ENCODE measurements around the gene SFMBT1. TPM values are rescaled to one million over a fixed set of nuclear protein-coding genes. Genes with fewer than 3 reads are reported as not detected.
A peak's percentile ranks its signal among the peaks of the same experiment; 100 is the strongest.

SFMBT1 gene
- total RNA-seq, 1 donor from 2014 or later: 19.7 TPM

- Mint-ChIP-seq H3K27me3 (no peaks in the 10 kb centered on the region), H3K27ac (peak within 1 kb of the TSS; percentile 70), H3K36me3 (ENCODE audit: insufficient read depth) (no peaks in the 10 kb centered on the region), H3K9me3 (ENCODE audit: low read depth) (no peaks in the 10 kb centered on the region), H3K4me1 (ENCODE audit: low read depth) (peaks cover 10% of the 10 kb centered on the region), H3K4me3 (ENCODE audit: low read depth) (peak within 1 kb of the TSS; percentile 85)
- peak; percentile 83 for DNase-seq (ENCODE audit: low spot score, unreplicated experiment)
- TF ChIP-seq, protein P1, sequence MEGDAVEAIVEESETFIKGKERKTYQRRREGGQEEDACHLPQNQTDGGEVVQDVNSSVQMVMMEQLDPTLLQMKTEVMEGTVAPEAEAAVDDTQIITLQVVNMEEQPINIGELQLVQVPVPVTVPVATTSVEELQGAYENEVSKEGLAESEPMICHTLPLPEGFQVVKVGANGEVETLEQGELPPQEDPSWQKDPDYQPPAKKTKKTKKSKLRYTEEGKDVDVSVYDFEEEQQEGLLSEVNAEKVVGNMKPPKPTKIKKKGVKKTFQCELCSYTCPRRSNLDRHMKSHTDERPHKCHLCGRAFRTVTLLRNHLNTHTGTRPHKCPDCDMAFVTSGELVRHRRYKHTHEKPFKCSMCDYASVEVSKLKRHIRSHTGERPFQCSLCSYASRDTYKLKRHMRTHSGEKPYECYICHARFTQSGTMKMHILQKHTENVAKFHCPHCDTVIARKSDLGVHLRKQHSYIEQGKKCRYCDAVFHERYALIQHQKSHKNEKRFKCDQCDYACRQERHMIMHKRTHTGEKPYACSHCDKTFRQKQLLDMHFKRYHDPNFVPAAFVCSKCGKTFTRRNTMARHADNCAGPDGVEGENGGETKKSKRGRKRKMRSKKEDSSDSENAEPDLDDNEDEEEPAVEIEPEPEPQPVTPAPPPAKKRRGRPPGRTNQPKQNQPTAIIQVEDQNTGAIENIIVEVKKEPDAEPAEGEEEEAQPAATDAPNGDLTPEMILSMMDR (IDR thresholded peaks at IDR 0.05; ENCODE audit: unreplicated experiment): no peak
Observed at GRCh38 chr3:52897130-52898122, 148.4 kb downstream of the SFMBT1 start, which contains the start of gene STIMATE. Gene STIMATE (minus strand): TSS chr3:52897548. CDS start chr3:52897450, 98 bp downstream.

DNA sequence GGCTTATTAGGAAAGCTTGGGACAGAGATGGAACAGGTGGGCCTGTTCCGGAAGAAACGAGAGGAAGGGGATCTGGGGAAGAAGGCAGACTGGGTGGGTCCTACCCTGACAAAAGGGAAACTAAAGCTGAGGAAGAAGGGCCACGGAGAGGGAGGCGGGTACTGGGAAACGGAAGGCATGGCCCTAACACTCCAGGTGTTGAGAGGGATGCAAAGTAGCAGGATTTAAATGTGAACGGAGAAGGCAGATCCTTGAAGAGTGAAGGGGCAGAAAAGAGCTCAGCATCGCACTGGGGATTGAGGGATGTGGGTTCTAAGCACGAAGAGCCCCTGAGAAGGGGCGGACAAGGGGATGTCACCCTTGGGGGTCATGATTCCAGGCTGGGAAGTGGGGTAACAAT, 149.3 kb downstream of the SFMBT1 start:
- TF ChIP-seq, protein P1 (IDR thresholded peaks at IDR 0.05; ENCODE audit: unreplicated experiment): no peak
- Mint-ChIP-seq H3K4me1 (ENCODE audit: low read depth) (peaks cover 15% of the 10 kb centered on the region), H3K27ac (peak overlapping the region; percentile 70), H3K27me3 (no peaks in the 10 kb centered on the region), H3K9me3 (ENCODE audit: low read depth) (no peaks in the 10 kb centered on the region), H3K4me3 (ENCODE audit: low read depth) (peak overlapping the region; percentile 85), H3K36me3 (ENCODE audit: insufficient read depth) (no peaks in the 10 kb centered on the region)
- DNase-seq (ENCODE audit: low spot score, unreplicated experiment): no peak

GRCh38 chr3:52896151-52896550, 149.7 kb downstream of the SFMBT1 start:
- DNase-seq (ENCODE audit: low spot score, unreplicated experiment): no peak
- H3K36me3 Mint-ChIP-seq (ENCODE audit: insufficient read depth): no peaks in the 10 kb centered on the region
- TF ChIP-seq, protein P1 (IDR thresholded peaks at IDR 0.05; ENCODE audit: unreplicated experiment): no peak
- peaks cover 19% of the 10 kb centered on the region for H3K4me1 Mint-ChIP-seq (ENCODE audit: low read depth)
- H3K27me3 Mint-ChIP-seq: no peaks in the 10 kb centered on the region
- H3K27ac Mint-ChIP-seq: no peak overlapping the region
- peak overlapping the region; percentile 85 for H3K4me3 Mint-ChIP-seq (ENCODE audit: low read depth)
- no peaks in the 10 kb centered on the region for H3K9me3 Mint-ChIP-seq (ENCODE audit: low read depth)

- Mint-ChIP-seq H3K9me3 (ENCODE audit: low read depth) (no peaks in the 10 kb centered on the region), H3K27me3 (no peaks in the 10 kb centered on the region), H3K4me3 (ENCODE audit: low read depth) (peak overlapping the region; percentile 85), H3K27ac (no peak overlapping the region), H3K4me1 (ENCODE audit: low read depth) (peaks cover 22% of the 10 kb centered on the region), H3K36me3 (ENCODE audit: insufficient read depth) (no peaks in the 10 kb centered on the region)
- DNase-seq (ENCODE audit: low spot score, unreplicated experiment): no peak
- TF ChIP-seq, protein P1 (IDR thresholded peaks at IDR 0.05; ENCODE audit: unreplicated experiment): no peak
Observed at GRCh38 chr3:52895418-52895817, 150.5 kb downstream of the SFMBT1 start.

DNA sequence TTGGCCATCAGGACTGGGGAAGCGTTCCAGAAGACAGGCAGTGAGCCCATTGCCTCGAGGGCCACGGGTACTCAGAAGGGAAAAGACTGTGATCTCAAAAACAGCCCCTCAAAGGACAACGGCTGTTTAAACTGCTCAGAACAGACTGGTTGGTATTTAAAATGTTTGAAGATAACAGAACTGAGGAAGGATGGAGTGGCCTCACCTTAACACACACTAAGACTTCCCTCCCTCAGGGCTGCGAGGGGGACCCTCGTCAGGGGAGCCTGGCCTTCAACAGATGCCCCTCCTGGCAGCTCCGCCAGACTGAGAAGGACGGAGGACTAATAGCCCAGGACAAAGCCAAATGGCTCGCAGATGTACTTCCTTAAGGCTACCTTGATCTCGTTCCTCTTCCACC, 151.1 kb downstream of the SFMBT1 start:
- H3K36me3 Mint-ChIP-seq (ENCODE audit: insufficient read depth): no peaks in the 10 kb centered on the region
- H3K4me1 Mint-ChIP-seq (ENCODE audit: low read depth): peaks cover 22% of the 10 kb centered on the region
- H3K9me3 Mint-ChIP-seq (ENCODE audit: low read depth): no peaks in the 10 kb centered on the region
- TF ChIP-seq, protein P1 (IDR thresholded peaks at IDR 0.05; ENCODE audit: unreplicated experiment): no peak
- H3K4me3 Mint-ChIP-seq (ENCODE audit: low read depth): no peak overlapping the region
- no peak for DNase-seq (ENCODE audit: low spot score, unreplicated experiment)
- H3K27me3 Mint-ChIP-seq: no peaks in the 10 kb centered on the region
- H3K27ac Mint-ChIP-seq: no peak overlapping the region
